Activated CD4-positive, alpha-beta memory T cell treated with anti-CD3 and anti-CD28 coated beads for 36 hours (primary cell): ENCODE measurements around the gene RBCK1. TPM values are rescaled to one million over a fixed set of nuclear protein-coding genes. Genes with fewer than 3 reads are reported as not detected.
"Not testable (repeated sequence)": the region's sequence is repeated elsewhere in the genome, so short reads cannot be mapped to it uniquely, and the experiment has no call there.

Source experiments
- CTCF ChIA-PET: fragments of 350-600 bp; sonication (Branson Sonifier 250); formaldehyde crosslinking; loops from one replicate; lab custom pipeline; 2021; ENCODE audit warnings: antibody characterized with exemption, inconsistent platforms; lab: Charles Lee
- POLR2A ChIA-PET: fragments of 350-600 bp; sonication (Branson Sonifier 250); formaldehyde crosslinking; loops from one replicate; lab custom pipeline; 2021; ENCODE audit warnings: antibody characterized with exemption; lab: Charles Lee
- DNase-seq: peaks from one replicate; pipeline ENCODE4 v3.0.0-alpha.2; 2020
- H3K27ac Mint-ChIP-seq: one replicate; pipeline ENCODE4 v1.8.0; 2021; ENCODE audit warnings: mixed read lengths
- H3K27me3 Mint-ChIP-seq: one replicate; pipeline ENCODE4 v1.8.0; 2021; ENCODE audit warnings: mixed read lengths
- H3K36me3 Mint-ChIP-seq: one replicate; pipeline ENCODE4 v1.8.0; 2021; ENCODE audit warnings: mixed read lengths
- H3K4me1 Mint-ChIP-seq: one replicate; pipeline ENCODE4 v1.8.0; 2021; ENCODE audit warnings: low read depth, mixed read lengths
- H3K4me3 Mint-ChIP-seq: one replicate; pipeline ENCODE4 v1.8.0; 2021; ENCODE audit warnings: mild to moderate bottlenecking, mixed read lengths
- H3K9me3 Mint-ChIP-seq: one replicate; pipeline ENCODE4 v1.8.0; 2021; ENCODE audit warnings: mixed read lengths
- intact Hi-C: fragments of 100-400 bp; cut with micrococcal nuclease; formaldehyde crosslinking; loops from one replicate; pipeline ENCODE4 v1.15.1; 2023
- total RNA-seq, 2 experiments: library from RNA; stranded (reverse); gene quantifications; one replicate each; pipeline ENCODE4 v1.2.3, GENCODE V29; 2021

The RBCK1 gene
- total RNA-seq, 2 experiments from 2014 or later, result 137 to 139 TPM

- H3K4me3 Mint-ChIP-seq, result peak overlapping the region; percentile 55
- peaks cover 69% of the 10 kb centered on the region for H3K36me3 Mint-ChIP-seq
- H3K27ac Mint-ChIP-seq, result peak overlapping the region; percentile 88
- H3K4me1 Mint-ChIP-seq, result peaks cover 61% of the 10 kb centered on the region
- CTCF ChIA-PET, result interaction anchor here (0.8 to 1.6 kb wide), 6 partner anchors 30 to 83 kb away, joined by 3 to 7 read pairs (median 4); partner anchors contain the start of gene RBCK1
- H3K9me3 Mint-ChIP-seq, result no peaks in the 10 kb centered on the region
- intact Hi-C loops, result loop anchor here (2.0 kb wide), 1 partner anchor 25 kb away; the partner anchor contains the start of gene TBC1D20
- POLR2A ChIA-PET, result interaction anchor here (1.5 kb wide), 2 partner anchors 31 to 75 kb away, joined by 3 to 6 read pairs; no protein-coding TSS in a partner anchor
- H3K27me3 Mint-ChIP-seq, result no peaks in the 10 kb centered on the region
- no peak for DNase-seq
Observed at GRCh38 chr20:437787-438486, 29.8 kb downstream of the RBCK1 start.

- H3K27ac Mint-ChIP-seq, result peak overlapping the region; percentile 88
- intact Hi-C loops, result loop anchor here (2.0 kb wide), 1 partner anchor 24 kb away; the partner anchor contains the start of gene TBC1D20
- peak; percentile 76 for DNase-seq
- no peaks in the 10 kb centered on the region for H3K27me3 Mint-ChIP-seq
- H3K9me3 Mint-ChIP-seq, result no peaks in the 10 kb centered on the region
- ChIA-PET CTCF (interaction anchor here (0.8 to 1.6 kb wide), 6 partner anchors 31 to 84 kb away, joined by 3 to 7 read pairs (median 4); partner anchors contain the start of gene RBCK1), POLR2A (interaction anchor here (0.9 to 1.5 kb wide), 4 partner anchors 9 to 76 kb away, joined by 3 to 6 read pairs (median 4); no protein-coding TSS in a partner anchor)
- H3K4me3 Mint-ChIP-seq, result peak overlapping the region; percentile 55
- H3K36me3 Mint-ChIP-seq, result peaks cover 68% of the 10 kb centered on the region
- H3K4me1 Mint-ChIP-seq, result peaks cover 53% of the 10 kb centered on the region
Observed at GRCh38 chr20:438571-439469, 30.7 kb downstream of the RBCK1 start.

GRCh38 chr20:440148-440547, 32.0 kb downstream of the RBCK1 start:
- H3K9me3 Mint-ChIP-seq, result no peaks in the 10 kb centered on the region
- ChIA-PET CTCF (interaction anchor here (1.0 kb wide), 1 partner anchor 10 kb away, joined by 3 read pairs; no protein-coding TSS in a partner anchor), POLR2A (no interaction called here)
- peaks cover 68% of the 10 kb centered on the region for H3K36me3 Mint-ChIP-seq
- H3K27me3 Mint-ChIP-seq, result no peaks in the 10 kb centered on the region
- intact Hi-C loops, result no loop called here
- no peak overlapping the region for H3K4me3 Mint-ChIP-seq
- DNase-seq, result no peak
- no peak overlapping the region for H3K27ac Mint-ChIP-seq
- H3K4me1 Mint-ChIP-seq, result peaks cover 40% of the 10 kb centered on the region

- H3K27me3 Mint-ChIP-seq, result no peaks in the 10 kb centered on the region
- H3K9me3 Mint-ChIP-seq, result no peaks in the 10 kb centered on the region
- no peak for DNase-seq
- intact Hi-C loops, result no loop called here
- ChIA-PET CTCF (interaction anchor here (1.0 kb wide), 1 partner anchor 11 kb away, joined by 3 read pairs; no protein-coding TSS in a partner anchor), POLR2A (no interaction called here)
- peaks cover 38% of the 10 kb centered on the region for H3K4me1 Mint-ChIP-seq
- H3K4me3 Mint-ChIP-seq, result no peak overlapping the region
- peaks cover 68% of the 10 kb centered on the region for H3K36me3 Mint-ChIP-seq
- H3K27ac Mint-ChIP-seq, result no peak overlapping the region
Observed at GRCh38 chr20:440636-441035, 32.5 kb downstream of the RBCK1 start.

- H3K4me3 Mint-ChIP-seq, result no peak overlapping the region
- POLR2A ChIA-PET, result no interaction called here
- no peak overlapping the region for H3K27ac Mint-ChIP-seq
- CTCF ChIA-PET, result no interaction called here
- DNase-seq, result no peak
- no peaks in the 10 kb centered on the region for H3K9me3 Mint-ChIP-seq
- H3K4me1 Mint-ChIP-seq, result peaks cover 23% of the 10 kb centered on the region
- peaks cover 56% of the 10 kb centered on the region for H3K36me3 Mint-ChIP-seq
- intact Hi-C loops, result no loop called here
- H3K27me3 Mint-ChIP-seq, result no peaks in the 10 kb centered on the region
Observed at GRCh38 chr20:443223-443775, 35.2 kb downstream of the RBCK1 start.

- CTCF ChIA-PET, result no interaction called here
- Mint-ChIP-seq H3K4me1 (peaks cover 15% of the 10 kb centered on the region), H3K4me3 (no peak overlapping the region), H3K9me3 (no peaks in the 10 kb centered on the region), H3K27me3 (no peaks in the 10 kb centered on the region), H3K36me3 (peaks cover 54% of the 10 kb centered on the region), H3K27ac (no peak overlapping the region)
- DNase-seq, result no peak
- POLR2A ChIA-PET, result no interaction called here
- intact Hi-C loops, result no loop called here
Observed at GRCh38 chr20:444117-444516, 36.0 kb downstream of the RBCK1 start.

GRCh38 chr20:444862-445426, 36.8 kb downstream of the RBCK1 start:
- Mint-ChIP-seq H3K27me3 (no peaks in the 10 kb centered on the region), H3K27ac (no peak overlapping the region), H3K9me3 (no peaks in the 10 kb centered on the region), H3K4me3 (no peak overlapping the region), H3K36me3 (peaks cover 46% of the 10 kb centered on the region), H3K4me1 (peaks cover 9% of the 10 kb centered on the region)
- intact Hi-C loops, result no loop called here
- ChIA-PET CTCF (no interaction called here), POLR2A (no interaction called here)
- no peak for DNase-seq

GRCh38 chr20:445514-446336, 37.6 kb downstream of the RBCK1 start:
- ChIA-PET POLR2A (interaction anchor here (0.7 kb wide), 1 partner anchor 63 kb away, joined by 3 read pairs; no protein-coding TSS in a partner anchor), CTCF (interaction anchor here (0.7 to 1.2 kb wide), 3 partner anchors 14 to 92 kb away, joined by 3 to 4 read pairs (median 3); no protein-coding TSS in a partner anchor)
- Mint-ChIP-seq H3K27me3 (no peaks in the 10 kb centered on the region), H3K9me3 (no peaks in the 10 kb centered on the region), H3K36me3 (peaks cover 40% of the 10 kb centered on the region), H3K4me3 (no peak overlapping the region), H3K4me1 (peaks cover 2% of the 10 kb centered on the region), H3K27ac (no peak overlapping the region)
- intact Hi-C loops, result no loop called here
- no peak for DNase-seq

GRCh38 chr20:452021-452420, 43.9 kb downstream of the RBCK1 start:
- H3K9me3 Mint-ChIP-seq, H3K27ac Mint-ChIP-seq, H3K4me3 Mint-ChIP-seq, H3K4me1 Mint-ChIP-seq, H3K36me3 Mint-ChIP-seq, DNase-seq, CTCF ChIA-PET, H3K27me3 Mint-ChIP-seq, POLR2A ChIA-PET, intact Hi-C loops: not testable (repeated sequence)

- no peaks in the 10 kb centered on the region for H3K27me3 Mint-ChIP-seq
- intact Hi-C loops, result no loop called here
- POLR2A ChIA-PET, result no interaction called here
- H3K27ac Mint-ChIP-seq, result no peak overlapping the region
- H3K4me1 Mint-ChIP-seq, result peaks cover 19% of the 10 kb centered on the region
- H3K4me3 Mint-ChIP-seq, result no peak overlapping the region
- H3K36me3 Mint-ChIP-seq, result peaks cover 2% of the 10 kb centered on the region
- CTCF ChIA-PET, result no interaction called here
- H3K9me3 Mint-ChIP-seq, result no peaks in the 10 kb centered on the region
- DNase-seq, result no peak
Observed at GRCh38 chr20:454951-455350, 46.9 kb downstream of the RBCK1 start.

- Mint-ChIP-seq H3K4me3 (no peak overlapping the region), H3K27ac (no peak overlapping the region), H3K4me1 (peaks cover 42% of the 10 kb centered on the region), H3K36me3 (peaks cover 4% of the 10 kb centered on the region), H3K27me3 (no peaks in the 10 kb centered on the region), H3K9me3 (no peaks in the 10 kb centered on the region)
- intact Hi-C loops, result no loop called here
- ChIA-PET POLR2A (no interaction called here), CTCF (interaction anchor here (1.1 to 2.2 kb wide), 2 partner anchors 21 to 104 kb away, joined by 3 to 4 read pairs; no protein-coding TSS in a partner anchor)
- no peak for DNase-seq
Observed at GRCh38 chr20:458776-459175, 50.7 kb downstream of the RBCK1 start.
